Endothelial cell of umbilical vein (primary cell): ENCODE data around the gene WASL. TPM values are rescaled to one million over a fixed set of nuclear protein-coding genes. Genes with fewer than 3 reads are reported as not detected.

ENCODE experiments used
- BruUV-seq: library from RNA; stranded (reverse); fragments of 400-500 nt; replicated peaks from 2 replicates; lab custom pipeline; 2021; lab: Mats Ljungman, UMichigan
- CTCF ChIA-PET: fragments of 300-600, 350-600 bp; sonication (Branson Sonifier 250); formaldehyde crosslinking; loops from one replicate; lab custom pipeline; 2021; ENCODE audit warnings: antibody characterized with exemption, inconsistent platforms; lab: Charles Lee
- POLR2A ChIA-PET: fragments of 300-600, 350-600 bp; sonication (Branson Sonifier 250); formaldehyde crosslinking; loops from one replicate; lab custom pipeline; 2021; ENCODE audit warnings: antibody characterized with exemption, inconsistent platforms; lab: Charles Lee
- DNase-seq: peaks from one replicate; pipeline ENCODE4 v3.0.0-alpha.2; 2011; ENCODE audit warnings: low read depth, low spot score
- FAIRE-seq: peaks from 2 replicates; lab custom pipeline; 2011; peaks lifted over from hg19 to GRCh38; lab: Jason Lieb, UNC
- H2AFZ ChIP-seq: 2 replicates; pipeline ENCODE4 v1.6.0; 2012; ENCODE audit warnings: low read depth, low read length, control low read depth, inconsistent platforms
- H3K27ac ChIP-seq: 2 replicates; pipeline ENCODE4 v1.5.1; 2011; ENCODE audit warnings: low read depth, mild to moderate bottlenecking, control low read depth, low read length, moderate library complexity; ENCODE audit not compliant: insufficient read depth
- H3K27me3 ChIP-seq, 2 experiments: 2 replicates each; pipeline versions ENCODE4 v1.6.0 to v1.6.1; 2011; ENCODE audit warnings: low read length in 2 of 2, mixed read lengths in 1 of 2; ENCODE audit not compliant: control insufficient read depth in 2 of 2, insufficient read depth in 2 of 2
- H3K36me3 ChIP-seq, 2 experiments: 2 replicates in 1 of 2; 3 replicates in 1 of 2; pipeline ENCODE4 v1.5.1; 2011; ENCODE audit warnings: low read length in 2 of 2, mild to moderate bottlenecking in 1 of 2, moderate library complexity in 1 of 2; ENCODE audit not compliant: control insufficient read depth in 2 of 2, insufficient read depth in 2 of 2; ENCODE audit errors: extremely low read depth in 1 of 2
- H3K4me1 ChIP-seq: 3 replicates; pipeline ENCODE4 v1.5.1; 2011; ENCODE audit warnings: mild to moderate bottlenecking, low read length; ENCODE audit not compliant: control insufficient read depth, insufficient read depth; ENCODE audit errors: extremely low read depth
- H3K4me2 ChIP-seq: 2 replicates; pipeline ENCODE4 v1.6.1; 2011; ENCODE audit warnings: low read length, control low read depth, mixed read lengths; ENCODE audit not compliant: insufficient read depth
- H3K4me3 ChIP-seq, 3 experiments: fragments of 200-600 bp in 1 of 3; sonication (generic), shearing (Covaris generic) in 1 of 3; replicated peaks in 1 of 3; 2 replicates each; pipeline ENCODE4 v1.5.1; 2011 to 2016; ENCODE audit warnings: control low read depth in 3 of 3, low read length in 3 of 3, mild to moderate bottlenecking in 2 of 3, inconsistent platforms in 1 of 3, low read depth in 1 of 3, moderate library complexity in 1 of 3; ENCODE audit not compliant: insufficient read depth in 1 of 3
- H3K79me2 ChIP-seq: 2 replicates; pipeline ENCODE4 v1.6.0; 2012; ENCODE audit warnings: low read length, inconsistent platforms; ENCODE audit not compliant: control insufficient read depth, insufficient read depth
- H3K9ac ChIP-seq: replicated peaks from 2 replicates; pipeline ENCODE3; 2011; ENCODE audit warnings: low read length, control low read depth; ENCODE audit not compliant: insufficient read depth; ENCODE audit errors: extremely low read depth
- H3K9me1 ChIP-seq: replicated peaks from 3 replicates; pipeline ENCODE4 v1.6.0; 2011; ENCODE audit warnings: mild to moderate bottlenecking, low read length; ENCODE audit not compliant: control insufficient read depth, insufficient read depth; ENCODE audit errors: extremely low read depth
- H3K9me3 ChIP-seq: replicated peaks from 2 replicates; pipeline ENCODE4 v1.5.1; 2012; ENCODE audit warnings: low read length, inconsistent platforms; ENCODE audit not compliant: control insufficient read depth, insufficient read depth
- H4K20me1 ChIP-seq: replicated peaks from 2 replicates; pipeline ENCODE3; 2011; ENCODE audit warnings: mild to moderate bottlenecking, low read length; ENCODE audit not compliant: control insufficient read depth, insufficient read depth; ENCODE audit errors: extremely low read depth
- EZH2 ChIP-seq: IDR thresholded peaks from 2 replicates; pipeline ENCODE4 v1.6.1; 2012; ENCODE audit warnings: borderline replicate concordance, low read depth, mild to moderate bottlenecking, moderate library complexity, low read length, inconsistent platforms; ENCODE audit not compliant: severe bottlenecking
- JUN ChIP-seq: IDR thresholded peaks from 2 replicates; pipeline ENCODE4 v1.6.1; 2011; ENCODE audit warnings: borderline replicate concordance, low read depth; ENCODE audit not compliant: insufficient read length, insufficient read depth
- MYC ChIP-seq: IDR thresholded peaks from one replicate; pipeline ENCODE4 v1.6.1; 2011; ENCODE audit warnings: mild to moderate bottlenecking, low read depth, low read length
- POLR2A ChIP-seq: IDR thresholded peaks from 2 replicates; pipeline ENCODE4 v1.6.1; 2012; ENCODE audit warnings: low read depth, mild to moderate bottlenecking, control low read depth, low read length
- POLR2AphosphoS5 ChIP-seq: IDR thresholded peaks from 2 replicates; pipeline ENCODE4 v1.6.1; 2012; ENCODE audit warnings: low read depth, mild to moderate bottlenecking, control low read depth, low read length, moderate library complexity; ENCODE audit not compliant: insufficient read depth
- dilution Hi-C: fragments of 300-500 bp; cut with MboI; formaldehyde crosslinking; loops from one replicate; pipeline ENCODE4 v1.15.0; 2019; ENCODE audit warnings: low sequenced_read_pairs; ENCODE audit not compliant: extremely low pct_ligation_motif_present
- intact Hi-C: fragments of 100-400 bp; cut with micrococcal nuclease; formaldehyde crosslinking; loops from one replicate; pipeline ENCODE4 v1.10.0; 2022
- polyA plus RNA-seq, 4 experiments: library from polyadenylated mRNA; depleted of rRNA in 3 of 4; stranded (reverse) in 3 of 4; unstranded in 1 of 4; fragments of >200 nt; gene quantifications; 2 replicates each; pipeline versions ENCODE4 v1.2.1 to v1.2.3, GENCODE V29; 2011 to 2012; ENCODE audit warnings: missing spikeins in 1 of 4
- total RNA-seq: library from RNA; stranded (reverse); gene quantifications from 2 replicates; pipeline ENCODE4 v1.2.3, GENCODE V29; 2021
- TF ChIP-seq, protein P1 (sequence below), 2 donors: IDR thresholded peaks; 1 replicate in 1 of 2; 2 replicates in 1 of 2; pipeline ENCODE4 v1.5.1; 2011; ENCODE audit warnings: low read length in 2 of 2, mild to moderate bottlenecking in 2 of 2, moderate library complexity in 2 of 2, control low read depth in 1 of 2, inconsistent platforms in 1 of 2, low read depth in 1 of 2; ENCODE audit not compliant: insufficient read depth in 1 of 2; ENCODE audit errors: extremely low read depth in 1 of 2
- TF ChIP-seq, protein P2 (sequence below): IDR thresholded peaks from 2 replicates; pipeline ENCODE4 v1.6.1; 2011; ENCODE audit not compliant: insufficient read depth, insufficient read length

The WASL gene
- total and polyA plus RNA-seq, 2 donors (not counting 3 experiments of a cell fraction or from before 2014, with no cell fraction given), result 5.2 to 24.0 TPM

DNA sequence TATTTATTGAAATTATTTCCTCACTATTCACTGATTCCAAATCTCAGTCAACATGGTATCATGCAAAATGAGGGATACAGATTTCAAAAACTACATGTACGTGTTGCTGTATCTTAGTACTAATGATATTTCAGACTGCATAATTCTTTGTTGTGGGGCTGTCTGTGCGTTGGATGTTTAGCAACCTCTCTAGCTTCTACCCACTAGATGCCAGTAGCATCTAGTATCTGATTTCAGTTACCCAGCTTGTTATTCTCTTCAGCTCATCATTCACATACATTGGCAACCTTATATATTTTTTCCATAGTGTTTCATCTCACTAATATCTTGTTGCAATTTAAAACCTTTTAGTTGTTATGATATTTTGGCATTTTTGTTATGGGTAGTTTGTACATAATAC is 22.5 kb upstream of the WASL start:
- intact Hi-C loops (no loop called here), dilution Hi-C loops (no loop called here)
- Histone ChIP-seq H2AFZ (no peak overlapping the region), H3K27me3 (no peaks in the 10 kb centered on the region), H3K9me1 (no peaks in the 10 kb centered on the region), H3K4me2 (no peak overlapping the region), H3K4me3 (no peak overlapping the region), H3K79me2 (no peaks in the 10 kb centered on the region), H3K9ac (no peak overlapping the region), H3K36me3 (no peaks in the 10 kb centered on the region), H3K9me3 (no peaks in the 10 kb centered on the region), H3K4me1 (peaks cover 5% of the 10 kb centered on the region), H4K20me1 (no peaks in the 10 kb centered on the region), H3K27ac (no peak overlapping the region)
- no peak for FAIRE-seq
- TF ChIP-seq POLR2AphosphoS5, result no peak
- no peak for TF ChIP-seq JUN
- no peak for TF ChIP-seq POLR2A
- TF ChIP-seq, protein P1, sequence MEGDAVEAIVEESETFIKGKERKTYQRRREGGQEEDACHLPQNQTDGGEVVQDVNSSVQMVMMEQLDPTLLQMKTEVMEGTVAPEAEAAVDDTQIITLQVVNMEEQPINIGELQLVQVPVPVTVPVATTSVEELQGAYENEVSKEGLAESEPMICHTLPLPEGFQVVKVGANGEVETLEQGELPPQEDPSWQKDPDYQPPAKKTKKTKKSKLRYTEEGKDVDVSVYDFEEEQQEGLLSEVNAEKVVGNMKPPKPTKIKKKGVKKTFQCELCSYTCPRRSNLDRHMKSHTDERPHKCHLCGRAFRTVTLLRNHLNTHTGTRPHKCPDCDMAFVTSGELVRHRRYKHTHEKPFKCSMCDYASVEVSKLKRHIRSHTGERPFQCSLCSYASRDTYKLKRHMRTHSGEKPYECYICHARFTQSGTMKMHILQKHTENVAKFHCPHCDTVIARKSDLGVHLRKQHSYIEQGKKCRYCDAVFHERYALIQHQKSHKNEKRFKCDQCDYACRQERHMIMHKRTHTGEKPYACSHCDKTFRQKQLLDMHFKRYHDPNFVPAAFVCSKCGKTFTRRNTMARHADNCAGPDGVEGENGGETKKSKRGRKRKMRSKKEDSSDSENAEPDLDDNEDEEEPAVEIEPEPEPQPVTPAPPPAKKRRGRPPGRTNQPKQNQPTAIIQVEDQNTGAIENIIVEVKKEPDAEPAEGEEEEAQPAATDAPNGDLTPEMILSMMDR (IDR thresholded peaks at IDR 0.05; ENCODE audit: extremely low read depth in 1 of 2, insufficient read depth in 1 of 2, low read depth in 1 of 2, low read length in 2 of 2), result no peak
- TF ChIP-seq, protein P2, sequence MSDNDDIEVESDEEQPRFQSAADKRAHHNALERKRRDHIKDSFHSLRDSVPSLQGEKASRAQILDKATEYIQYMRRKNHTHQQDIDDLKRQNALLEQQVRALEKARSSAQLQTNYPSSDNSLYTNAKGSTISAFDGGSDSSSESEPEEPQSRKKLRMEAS, result no peak
- TF ChIP-seq EZH2, result no peak
- no peak for TF ChIP-seq MYC
- ChIA-PET POLR2A (no interaction called here), CTCF (interaction anchor here (1.2 to 1.7 kb wide), 2 partner anchors 26 to 93 kb away, joined by 3 to 5 read pairs; no protein-coding TSS in a partner anchor)
- no TSS peak for BruUV-seq
- DNase-seq, result no peak
